GM10847 (cell line): ENCODE results near the gene TSC22D3.

Experiments
- POLR2A ChIP-seq: IDR thresholded peaks from 2 replicates; pipeline ENCODE4 v1.6.1; 2011; ENCODE audit not compliant: insufficient read length; ENCODE audit errors: extremely low read depth

Gene TSC22D3

GRCh38 chrX:107712231-107713202 is 63.1 kb downstream of the TSC22D3 start:
- no peak for TF ChIP-seq POLR2A

GRCh38 chrX:107711521-107712181 is 63.9 kb downstream of the TSC22D3 start:
- no peak for TF ChIP-seq POLR2A

DNA sequence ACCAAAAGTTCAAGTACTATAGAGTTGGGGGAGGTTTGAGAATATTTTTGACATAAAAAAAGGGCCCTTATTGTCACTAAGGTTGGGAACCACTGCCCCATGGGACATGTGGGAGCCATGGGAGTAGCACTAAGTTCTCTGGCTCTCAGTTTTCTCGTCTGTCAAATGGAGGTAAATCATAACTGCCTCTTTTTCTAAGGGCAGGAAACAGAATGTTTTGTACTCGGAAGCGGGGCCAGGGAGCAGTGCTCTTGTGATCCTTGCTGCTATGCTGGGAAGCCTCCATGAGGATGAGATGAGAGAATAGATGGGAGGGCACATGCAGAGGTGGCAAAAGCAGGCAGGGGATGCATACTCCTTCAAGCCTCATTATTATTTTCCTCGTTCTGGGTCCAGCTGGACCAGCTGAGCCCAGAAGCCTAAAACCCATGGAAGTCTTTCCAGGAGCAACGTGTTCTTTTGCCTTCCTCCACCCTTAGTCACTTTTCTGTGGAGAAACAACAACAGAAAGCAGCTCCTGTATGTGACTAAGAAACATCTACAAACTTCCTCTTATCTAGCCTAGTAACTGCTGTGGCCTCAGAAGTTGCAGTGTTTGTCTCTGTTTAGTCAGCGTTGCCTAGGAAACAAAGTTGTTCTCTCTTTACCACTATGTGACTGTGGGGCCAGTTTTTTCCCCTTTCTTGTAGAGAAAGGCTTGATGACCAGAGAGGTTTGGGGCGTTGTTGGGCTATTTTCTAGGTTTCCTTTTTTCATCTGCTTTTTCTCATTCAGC is 64.8 kb downstream of the TSC22D3 start:
- TF ChIP-seq POLR2A: no peak

DNA sequence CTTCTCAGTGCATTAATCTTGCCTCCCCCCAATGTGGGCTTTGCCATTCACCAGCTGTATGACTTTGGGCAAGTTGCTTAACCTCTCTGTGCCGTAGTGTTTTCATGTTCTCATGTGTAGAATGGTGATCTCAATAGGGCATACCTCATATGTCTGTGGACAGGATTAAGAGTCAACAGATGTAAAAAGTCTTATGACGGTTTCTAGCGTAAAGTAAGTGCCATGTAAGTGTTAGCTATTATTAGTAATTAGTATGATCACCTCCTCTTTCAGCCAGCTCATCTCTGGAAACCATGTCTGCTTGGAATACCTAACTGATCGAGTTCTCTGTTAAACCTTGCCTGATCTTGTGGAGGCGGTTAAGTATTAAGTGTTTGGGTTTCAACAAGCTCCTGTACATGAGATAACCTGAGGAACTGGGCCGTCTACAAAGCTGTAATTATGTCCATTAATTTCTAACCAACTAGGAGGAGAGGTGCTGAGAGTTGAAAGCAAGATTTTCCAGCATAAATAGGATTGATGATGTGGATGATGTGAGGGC is 66.3 kb downstream of the TSC22D3 start:
- no peak for TF ChIP-seq POLR2A

DNA sequence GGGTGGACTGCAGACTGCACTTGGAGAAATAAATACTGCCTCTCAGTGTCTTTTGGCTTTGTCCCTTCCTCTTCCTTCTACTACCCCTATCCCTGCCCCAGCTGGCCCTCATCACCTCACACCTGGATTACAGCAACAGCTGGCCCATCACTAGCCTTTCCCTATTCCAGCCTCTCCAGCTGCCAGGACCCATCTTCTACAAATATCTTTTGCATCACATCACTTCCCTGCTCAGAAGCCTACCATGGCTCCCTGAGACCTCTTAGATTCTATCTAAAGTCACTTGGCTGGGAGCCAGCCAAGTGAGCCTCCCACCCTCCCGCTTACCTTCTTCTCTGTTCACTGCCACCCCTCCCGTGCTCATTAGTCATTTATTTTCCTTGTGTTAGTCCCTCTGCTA is 66.8 kb downstream of the TSC22D3 start:
- no peak for TF ChIP-seq POLR2A

GRCh38 chrX:107707866-107708265 is 67.7 kb downstream of the TSC22D3 start:
- TF ChIP-seq POLR2A: no peak

DNA sequence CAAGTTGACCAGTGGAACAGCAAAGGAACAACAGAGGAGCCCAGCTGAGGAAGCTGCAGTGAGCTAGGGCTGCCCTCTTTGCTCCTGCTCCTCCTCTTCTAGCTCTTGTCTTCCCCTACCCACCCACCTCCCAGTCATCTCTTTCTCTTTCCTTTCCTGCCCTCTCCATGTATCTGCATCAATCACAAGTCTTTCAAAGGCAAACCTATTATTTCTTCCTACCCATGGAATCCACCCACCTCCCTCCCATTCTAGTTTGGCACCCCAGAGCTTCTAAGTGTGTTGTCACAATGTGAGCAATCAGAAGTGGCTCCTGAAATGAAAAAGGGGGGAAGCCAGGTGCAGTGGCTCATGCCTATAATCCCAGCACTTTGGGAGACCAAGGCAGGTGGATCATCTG is 69.3 kb downstream of the TSC22D3 start:
- no peak for TF ChIP-seq POLR2A

DNA sequence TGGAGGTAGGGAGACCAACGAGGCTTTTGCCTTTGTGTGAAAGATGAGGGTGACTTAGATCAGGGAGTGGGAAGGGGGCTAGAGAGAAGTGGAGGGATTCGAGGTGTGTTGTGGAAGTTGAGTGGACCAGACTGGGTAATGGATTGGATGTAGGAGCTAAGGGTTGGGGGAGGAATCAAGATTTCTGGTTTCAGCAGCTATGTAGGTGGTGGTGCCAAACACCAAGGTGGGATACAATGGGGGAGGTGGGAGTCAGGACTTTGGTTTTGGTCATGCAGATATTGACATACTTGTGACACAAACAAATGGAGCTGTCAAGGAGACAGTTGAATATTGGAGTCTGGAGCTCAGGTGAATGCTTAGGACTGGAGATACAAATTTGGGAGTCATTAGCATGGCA is 71.0 kb downstream of the TSC22D3 start:
- no peak for TF ChIP-seq POLR2A

GRCh38 chrX:107704181-107704580 is 71.4 kb downstream of the TSC22D3 start:
- no peak for TF ChIP-seq POLR2A

DNA sequence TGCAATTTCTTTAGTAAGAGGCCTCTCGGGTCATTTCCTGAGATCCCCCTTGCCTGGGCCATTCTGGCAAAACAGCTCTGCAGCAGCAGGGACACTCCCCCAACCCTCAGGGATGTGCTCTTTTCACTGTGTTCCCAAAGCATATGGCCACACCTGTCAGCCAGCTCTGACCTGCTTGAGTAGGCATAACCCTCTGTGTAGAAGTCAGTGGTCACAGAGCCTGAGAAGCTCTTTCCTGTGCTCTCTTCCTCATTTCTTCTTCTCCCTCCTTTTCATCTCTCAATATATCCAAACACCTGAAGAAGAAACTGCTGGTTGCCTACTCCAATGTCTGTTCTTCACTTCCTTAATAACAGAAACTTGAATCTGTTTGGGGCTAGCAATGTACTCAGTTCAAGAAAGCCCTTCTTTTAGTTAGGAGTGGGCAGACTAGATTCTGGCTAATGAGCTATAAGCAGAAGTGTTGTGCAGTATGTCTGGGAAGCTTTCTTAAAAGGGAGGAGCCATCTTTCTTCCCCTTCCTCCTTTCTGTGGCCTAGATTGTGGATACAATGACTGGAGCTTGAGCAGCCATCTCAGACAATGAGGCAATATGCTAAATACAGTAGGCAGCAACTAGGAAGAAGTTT is 74.0 kb downstream of the TSC22D3 start:
- no peak for TF ChIP-seq POLR2A

GRCh38 chrX:107700790-107701189 is 74.8 kb downstream of the TSC22D3 start:
- no peak for TF ChIP-seq POLR2A

GRCh38 chrX:107700317-107700774 is 75.2 kb downstream of the TSC22D3 start:
- TF ChIP-seq POLR2A: no peak

- TF ChIP-seq POLR2A: no peak
Measured at GRCh38 chrX:107699616-107700015, 76.0 kb downstream of the TSC22D3 start.

GRCh38 chrX:107691024-107691448 is 84.6 kb downstream of the TSC22D3 start:
- no peak for TF ChIP-seq POLR2A

DNA sequence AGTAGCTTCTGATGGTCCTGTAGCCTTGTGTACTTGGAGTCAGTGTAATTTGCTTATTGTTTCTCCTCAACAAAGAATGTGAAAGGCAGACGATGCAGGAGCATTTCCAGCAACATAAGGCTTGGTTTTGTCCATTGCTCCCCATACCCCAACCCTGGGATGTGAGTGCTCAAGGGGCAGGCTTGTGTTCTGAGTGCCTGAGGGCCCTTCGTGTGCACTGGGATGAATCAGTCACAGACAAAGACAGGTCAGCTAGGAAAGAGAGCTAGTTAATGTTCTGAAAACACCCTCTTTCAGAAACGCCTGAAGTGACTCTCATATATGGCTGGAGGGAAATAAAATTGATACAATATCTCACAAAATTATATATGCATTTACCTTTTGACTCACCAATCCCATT is 88.1 kb downstream of the TSC22D3 start:
- TF ChIP-seq POLR2A: no peak
